Peyer's patch (tissue), 4 donors: ENCODE results near the gene DNAJA1. TPM values are rescaled to one million over a fixed set of nuclear protein-coding genes. Genes with fewer than 3 reads are reported as not detected.

Source experiments
- DNase-seq, 3 donors: peaks; one replicate each; pipeline ENCODE4 v3.0.0-alpha.2; 2017 to 2019
- H3K27ac ChIP-seq, 4 donors: fragments of 200-600 bp; sonication (generic); one replicate each; pipeline ENCODE4 v1.5.1; 2016 to 2019
- H3K27me3 ChIP-seq, 2 donors: fragments of 200-600 bp; sonication (generic); one replicate each; pipeline ENCODE4 v1.5.1; 2019
- H3K36me3 ChIP-seq, 3 donors: fragments of 200-600 bp; sonication (generic); one replicate each; pipeline ENCODE4 v1.5.1; 2016 to 2019
- H3K4me1 ChIP-seq, 4 donors: fragments of 200-600 bp; sonication (generic); one replicate each; pipeline ENCODE4 v1.5.1; 2016 to 2019
- H3K4me3 ChIP-seq, 4 donors: fragments of 200-600 bp; sonication (generic); 1 replicate in 3 of 4; 2 replicates in 1 of 4; pipeline ENCODE4 v1.5.1; 2016 to 2019; ENCODE audit warnings: mild to moderate bottlenecking in 1 of 4
- H3K9me3 ChIP-seq, 4 donors: fragments of 200-600 bp; sonication (generic); one replicate each; pipeline ENCODE4 v1.5.1; 2016 to 2019; ENCODE audit warnings: mild to moderate bottlenecking in 1 of 4
- CTCF ChIP-seq, 6 experiments: fragments of 450-650 bp in 4 of 6; fragments of 200-600 bp in 2 of 6; sonication (generic) in 1 of 6; IDR thresholded peaks; one replicate each; pipeline ENCODE4 v1.5.1; 2017 to 2019; ENCODE audit warnings: antibody characterized with exemption in 6 of 6, mild to moderate bottlenecking in 3 of 6, moderate library complexity in 1 of 6
- POLR2A ChIP-seq, 2 donors: fragments of 450-650 bp; IDR thresholded peaks; one replicate each; pipeline ENCODE4 v1.5.1; 2017; ENCODE audit warnings: antibody characterized with exemption in 2 of 2, mild to moderate bottlenecking in 2 of 2, moderate library complexity in 2 of 2
- total RNA-seq, 4 donors: library from RNA; depleted of rRNA; stranded (reverse); fragments of >200 nt; gene quantifications; one replicate each; pipeline ENCODE4 v1.1.0, GENCODE V29; 2016

The DNAJA1 gene
- total RNA-seq, 4 donors from 2014 or later, result 13.9 to 47.7 (median 43.5) TPM

GRCh38 chr9:33032292-33032691 is 7.2 kb downstream of the DNAJA1 start:
- Histone ChIP-seq H3K27me3 (no peaks in the 10 kb centered on the region), H3K36me3 (peaks cover 0 to 95% (median 3%) of the 10 kb centered on the region in 3 donors), H3K4me1 (peaks cover 0 to 21% (median 8%) of the 10 kb centered on the region in 4 donors), H3K4me3 (no peak overlapping the region), H3K9me3 (no peaks in the 10 kb centered on the region), H3K27ac (no peak overlapping the region)
- DNase-seq, result no peak
- TF ChIP-seq POLR2A (IDR thresholded peaks at IDR 0.05) (no peak), CTCF (IDR thresholded peaks at IDR 0.05) (no peak)

GRCh38 chr9:33032865-33033264 is 7.8 kb downstream of the DNAJA1 start:
- Histone ChIP-seq H3K9me3 (no peaks in the 10 kb centered on the region), H3K27me3 (no peaks in the 10 kb centered on the region), H3K27ac (no peak overlapping the region), H3K4me3 (no peak overlapping the region), H3K4me1 (peaks cover 0 to 16% (median 5%) of the 10 kb centered on the region in 4 donors), H3K36me3 (peaks cover 0 to 95% (median 3%) of the 10 kb centered on the region in 3 donors)
- TF ChIP-seq POLR2A (IDR thresholded peaks at IDR 0.05) (no peak), CTCF (IDR thresholded peaks at IDR 0.05) (no peak)
- no peak for DNase-seq

GRCh38 chr9:33040792-33041431 is 15.8 kb downstream of the DNAJA1 start:
- Histone ChIP-seq H3K27ac (no peak overlapping the region), H3K9me3 (no peaks in the 10 kb centered on the region), H3K4me3 (no peak overlapping the region), H3K36me3 (peaks cover 0 to 51% (median 0%) of the 10 kb centered on the region in 3 donors), H3K27me3 (no peaks in the 10 kb centered on the region), H3K4me1 (peaks cover 0 to 6% (median 0%) of the 10 kb centered on the region in 4 donors)
- no peak for DNase-seq
- TF ChIP-seq CTCF (IDR thresholded peaks at IDR 0.05), result no peak

GRCh38 chr9:33041432-33042188 is 16.5 kb downstream of the DNAJA1 start:
- no peaks in the 10 kb centered on the region for H3K9me3 ChIP-seq
- H3K27ac ChIP-seq, result no peak overlapping the region
- no peak for DNase-seq
- H3K36me3 ChIP-seq, result peaks cover 0 to 51% (median 0%) of the 10 kb centered on the region in 3 donors
- no peaks in the 10 kb centered on the region for H3K27me3 ChIP-seq
- no peak overlapping the region for H3K4me3 ChIP-seq
- TF ChIP-seq POLR2A (IDR thresholded peaks at IDR 0.05) (no peak), CTCF (IDR thresholded peaks at IDR 0.05) (no peak)
- peaks cover 0 to 6% (median 0%) of the 10 kb centered on the region in 4 donors for H3K4me1 ChIP-seq

GRCh38 chr9:33042473-33042872 is 17.4 kb downstream of the DNAJA1 start:
- no peak for TF ChIP-seq CTCF (IDR thresholded peaks at IDR 0.05)
- TF ChIP-seq POLR2A (IDR thresholded peaks at IDR 0.05), result no peak
- Histone ChIP-seq H3K27ac (no peak overlapping the region), H3K27me3 (no peaks in the 10 kb centered on the region), H3K4me1 (peaks cover 0 to 6% (median 0%) of the 10 kb centered on the region in 4 donors), H3K4me3 (no peak overlapping the region), H3K36me3 (peaks cover 0 to 51% (median 0%) of the 10 kb centered on the region in 3 donors), H3K9me3 (no peaks in the 10 kb centered on the region)
- no peak for DNase-seq
